HG03521 (cell line): ENCODE measurements around the gene KCNAB2.

ENCODE experiments used
- ATAC-seq: cut with Tn5 transposase; IDR thresholded peaks from one replicate; pipeline ENCODE4 v1.9.1; 2021; ENCODE audit warnings: mild to moderate bottlenecking, moderate library complexity; ENCODE audit not compliant: unreplicated experiment

KCNAB2 gene

GRCh38 chr1:6144175-6144574, 98.5 kb downstream of the KCNAB2 start:
- no peak for ATAC-seq

- ATAC-seq = no peak
Observed at GRCh38 chr1:6144647-6145395, 99.1 kb downstream of the KCNAB2 start.

GRCh38 chr1:6145396-6145750, 99.7 kb downstream of the KCNAB2 start:
- ATAC-seq = no peak

- no peak for ATAC-seq
Observed at GRCh38 chr1:6145864-6146410, 100.2 kb downstream of the KCNAB2 start.

- no peak for ATAC-seq
Observed at GRCh38 chr1:6148497-6149241, 103.0 kb downstream of the KCNAB2 start.

GRCh38 chr1:6149597-6149996, 103.9 kb downstream of the KCNAB2 start:
- no peak for ATAC-seq

- ATAC-seq = no peak
Observed at GRCh38 chr1:6150006-6150938, 104.6 kb downstream of the KCNAB2 start.
